Stimulated activated CD4-positive, alpha-beta T cell treated with anti-CD3 and anti-CD28 coated beads, Interleukin-12 subunit alpha, Interleukin-12 subunit beta, amount 100 ng/mL, for 48 hours (primary cell): Measurements from ENCODE around the gene COL6A1.

Experiments
- DNase-seq, 3 donors: peaks; one replicate each; pipeline ENCODE4 v3.0.0-alpha.2; 2020; ENCODE audit warnings: low read depth in 2 of 3, low spot score in 1 of 3

Gene COL6A1

GRCh38 chr21:45994086-45994661 is 12.6 kb downstream of the COL6A1 start:
- DNase-seq = no peak

- no peak for DNase-seq
These were observed 13.5 kb downstream of the COL6A1 start for GRCh38 chr21:45994759-45995685.

- no peak for DNase-seq
These were observed 14.2 kb downstream of the COL6A1 start for GRCh38 chr21:45995686-45996179.

- no peak for DNase-seq
These were observed 15.0 kb downstream of the COL6A1 start for GRCh38 chr21:45996311-45997204.

- DNase-seq = no peak
These were observed 15.6 kb downstream of the COL6A1 start for GRCh38 chr21:45997205-45997494.

- DNase-seq = no peak
These were observed 16.1 kb downstream of the COL6A1 start for GRCh38 chr21:45997495-45998275.

- no peak for DNase-seq
These were observed 16.7 kb downstream of the COL6A1 start for GRCh38 chr21:45998276-45998701.

- no peak for DNase-seq
These were observed 17.5 kb downstream of the COL6A1 start for GRCh38 chr21:45998871-45999580.

- DNase-seq = no peak
These were observed 18.1 kb downstream of the COL6A1 start for GRCh38 chr21:45999581-46000181.

GRCh38 chr21:46000182-46000730 is 18.7 kb downstream of the COL6A1 start:
- DNase-seq = no peak

GRCh38 chr21:46000731-46001641 is 19.4 kb downstream of the COL6A1 start:
- DNase-seq = no peak

GRCh38 chr21:46001821-46002681 is 20.5 kb downstream of the COL6A1 start:
- DNase-seq = no peak

GRCh38 chr21:46002841-46003574 is 21.4 kb downstream of the COL6A1 start:
- no peak for DNase-seq

GRCh38 chr21:46003575-46004007 is 22.0 kb downstream of the COL6A1 start:
- DNase-seq = no peak

- no peak for DNase-seq
These were observed 22.7 kb downstream of the COL6A1 start for GRCh38 chr21:46004168-46004861.

- DNase-seq = no peak
These were observed 23.5 kb downstream of the COL6A1 start for GRCh38 chr21:46005081-46005480.
